Activated T-cell treated with anti-CD3 and anti-CD28 coated beads for 4 hours (primary cell): ENCODE results near the gene CNOT1.
"Not testable (repeated sequence)": the region's sequence is repeated elsewhere in the genome, so short reads cannot be mapped to it uniquely, and the experiment has no call there.

Experiments used
- DNase-seq: peaks from one replicate; pipeline ENCODE4 v3.0.0-alpha.2; 2020

The CNOT1 gene

DNA sequence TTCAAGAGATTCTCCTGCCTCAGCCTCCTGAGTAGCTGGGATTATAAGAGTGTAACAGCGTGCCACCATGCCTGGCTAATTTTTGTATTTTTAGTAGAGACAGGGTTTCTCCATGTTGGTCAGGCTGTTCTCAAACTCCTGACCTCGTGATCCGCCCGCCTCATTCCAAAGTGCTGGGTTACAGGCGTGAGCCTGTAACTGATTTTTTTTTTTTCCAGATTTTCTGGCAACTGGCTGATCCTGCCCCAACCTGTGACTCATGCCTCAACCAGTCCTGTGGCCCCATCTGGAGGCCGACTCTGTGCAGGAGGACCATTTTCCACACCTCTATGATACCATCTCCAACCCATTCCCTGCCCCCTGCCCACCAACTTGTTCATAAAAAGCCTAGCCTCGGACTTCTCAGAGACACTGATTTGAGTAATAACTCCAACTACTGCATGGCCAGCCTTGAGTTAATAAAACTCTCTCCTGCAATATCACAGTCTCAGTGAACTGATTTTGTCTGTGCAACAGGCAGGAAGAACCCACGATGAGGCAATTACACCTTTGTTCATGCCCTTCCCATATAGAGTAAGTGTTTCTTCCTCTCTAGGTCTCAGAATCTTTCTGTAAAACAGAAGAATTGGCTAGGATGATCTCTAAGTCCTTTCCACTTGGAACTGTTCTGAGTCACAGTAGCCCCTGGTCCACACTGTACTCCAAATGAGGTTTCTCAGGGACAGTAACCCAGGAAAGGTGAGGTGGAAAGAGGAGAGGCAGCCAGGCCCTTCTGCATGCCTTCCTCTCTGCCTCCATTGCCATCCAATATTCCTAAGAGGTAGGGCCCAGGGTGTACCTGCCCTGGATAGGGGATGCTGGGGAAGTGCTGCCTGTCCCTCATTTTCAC, 8.8 kb upstream of the CNOT1 start:
- DNase-seq: no peak

DNA sequence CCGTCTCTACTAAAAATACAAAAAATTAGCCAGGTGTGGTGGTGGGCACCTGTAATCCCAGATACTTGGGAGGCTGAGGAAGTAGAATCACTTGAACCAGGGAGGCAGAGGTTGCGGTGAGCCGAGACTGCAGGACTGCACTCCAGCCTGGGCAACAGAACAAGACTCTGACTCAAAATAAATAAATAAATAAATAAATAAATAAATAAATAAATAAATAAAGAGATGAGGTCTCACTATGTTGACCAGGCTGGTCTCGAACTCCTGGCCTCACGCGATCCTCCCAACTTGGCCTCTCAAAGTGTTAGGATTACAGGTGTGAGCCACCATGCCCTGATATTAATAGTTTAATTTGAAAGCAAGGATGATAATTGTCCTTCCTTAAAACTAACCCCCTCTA, 7.4 kb upstream of the CNOT1 start:
- not testable (repeated sequence) for DNase-seq

DNA sequence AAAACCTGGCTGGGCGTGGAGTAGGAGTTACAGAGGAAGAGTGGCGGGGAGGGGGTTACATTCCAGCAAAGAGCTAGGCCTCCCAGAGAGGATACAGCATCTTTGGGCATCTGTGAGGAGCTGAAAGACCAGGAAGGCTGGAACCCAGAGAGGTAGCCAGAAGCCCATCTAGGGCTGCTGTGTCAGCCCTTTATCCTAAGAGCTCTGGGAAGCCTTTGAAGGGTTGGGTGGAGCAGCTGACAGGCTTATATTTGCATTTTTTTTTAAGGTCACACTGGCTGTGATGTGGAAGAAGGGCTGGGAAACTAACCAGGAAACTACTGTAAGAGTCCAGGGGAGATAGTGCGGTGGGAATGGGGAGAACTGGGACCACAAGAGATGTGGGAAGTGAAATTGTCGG, 6.8 kb upstream of the CNOT1 start:
- no peak for DNase-seq

DNA sequence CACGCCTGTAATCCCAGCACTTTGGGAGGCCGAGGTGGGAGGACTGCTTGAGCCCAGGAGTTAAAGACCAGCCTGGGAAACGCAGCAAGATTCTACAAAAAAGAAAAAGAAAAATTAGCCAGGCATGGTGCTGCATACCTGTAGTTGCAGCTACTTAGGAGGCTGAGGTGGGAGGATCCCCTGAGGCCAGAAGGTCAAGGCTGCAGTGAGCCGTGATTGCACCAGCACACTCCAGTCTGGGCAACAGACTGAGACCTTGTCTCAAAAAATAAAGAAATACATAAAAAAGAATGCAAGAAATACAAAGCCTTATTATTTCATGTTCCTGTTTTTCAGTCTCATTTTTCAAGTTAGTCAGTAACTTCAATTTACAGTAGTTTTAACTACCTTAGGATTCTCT, 5.9 kb upstream of the CNOT1 start:
- no peak for DNase-seq

DNA sequence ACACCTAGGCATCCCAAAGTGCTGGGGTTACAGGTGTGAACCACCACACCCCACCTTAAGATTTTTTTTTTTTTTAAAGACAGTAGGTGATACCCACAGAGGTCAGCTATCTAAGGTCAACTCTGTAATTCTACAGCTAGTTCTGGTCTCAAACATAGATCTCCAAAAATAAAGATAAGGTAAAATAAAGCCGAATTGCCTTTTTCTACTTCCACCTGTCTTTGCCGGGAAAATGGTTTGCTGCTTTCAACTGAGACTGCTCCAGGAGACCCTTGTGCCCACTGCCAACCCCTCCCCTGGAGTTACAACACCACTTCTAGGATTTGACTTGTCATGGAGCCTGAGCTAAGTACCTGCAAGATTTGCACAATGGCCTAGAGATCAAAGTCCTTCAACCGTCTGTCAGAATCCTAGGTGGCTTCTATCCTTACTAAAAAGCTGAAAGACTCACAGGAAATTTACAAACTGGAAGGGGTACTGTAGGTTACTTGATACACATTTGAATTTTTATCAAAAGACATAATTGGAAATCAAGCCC, 4.7 kb upstream of the CNOT1 start:
- DNase-seq: no peak

DNA sequence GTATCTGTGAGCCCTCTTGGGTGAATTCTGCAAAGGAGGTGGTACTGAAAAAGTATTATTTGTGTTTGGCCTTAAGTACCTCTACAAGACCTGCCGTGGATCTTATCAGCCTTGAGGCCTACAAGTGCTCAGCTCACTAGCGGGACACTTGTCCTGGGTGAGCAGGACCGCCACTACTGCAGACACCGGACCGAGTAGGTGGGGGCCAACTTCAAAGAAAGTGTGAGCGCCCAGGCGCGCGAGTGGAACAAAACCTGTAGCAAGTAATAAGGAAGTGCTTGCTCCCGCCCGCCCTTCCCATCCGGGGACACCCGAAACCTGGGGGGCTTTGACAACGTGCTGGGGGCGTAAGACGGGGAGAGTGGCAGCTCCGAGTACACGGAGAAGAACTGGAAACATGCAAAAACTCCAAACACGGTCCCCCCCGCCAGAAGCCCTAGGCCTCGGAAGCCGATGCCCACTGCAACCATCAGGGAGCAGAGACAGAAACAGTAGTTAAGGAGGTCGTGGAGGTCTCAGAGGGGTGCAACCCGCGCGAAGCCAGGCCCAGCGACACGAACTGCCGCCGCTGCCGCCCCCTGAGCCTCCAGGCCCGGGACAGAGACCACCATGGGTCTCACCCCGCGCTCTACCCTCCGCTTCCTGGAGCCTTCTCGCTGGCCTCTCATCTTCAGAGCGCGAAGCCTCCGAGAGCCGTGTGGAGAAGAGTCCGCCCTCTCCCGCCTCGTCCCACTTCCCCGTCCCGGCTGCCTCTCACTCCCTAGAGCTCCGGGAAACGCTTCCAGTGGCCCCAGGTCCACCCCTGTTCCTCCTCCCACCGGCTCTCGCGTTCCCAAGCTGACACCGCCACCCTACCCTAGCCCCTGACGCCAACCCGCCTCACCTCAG, 537 bp downstream of the CNOT1 start:
- DNase-seq: peak; percentile 28

DNA sequence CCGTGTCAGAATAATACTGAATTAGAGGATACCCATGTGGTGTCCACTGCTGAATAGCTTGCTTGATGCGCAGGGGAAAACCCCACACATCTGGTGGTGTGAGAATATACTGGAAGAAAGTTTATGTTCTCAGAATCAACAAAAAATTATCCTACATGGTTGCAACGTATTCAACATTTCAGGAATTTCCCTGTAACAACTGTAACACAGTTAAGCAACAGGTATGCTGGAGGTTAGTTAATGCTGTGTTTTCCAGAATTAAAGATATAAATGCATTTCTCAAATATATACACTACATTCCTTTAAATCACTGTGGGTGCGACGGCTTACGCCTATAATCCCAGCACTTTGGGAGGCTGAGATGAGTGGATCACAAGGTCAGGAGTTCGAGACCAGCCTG, 5.4 kb downstream of the CNOT1 start:
- no peak for DNase-seq

DNA sequence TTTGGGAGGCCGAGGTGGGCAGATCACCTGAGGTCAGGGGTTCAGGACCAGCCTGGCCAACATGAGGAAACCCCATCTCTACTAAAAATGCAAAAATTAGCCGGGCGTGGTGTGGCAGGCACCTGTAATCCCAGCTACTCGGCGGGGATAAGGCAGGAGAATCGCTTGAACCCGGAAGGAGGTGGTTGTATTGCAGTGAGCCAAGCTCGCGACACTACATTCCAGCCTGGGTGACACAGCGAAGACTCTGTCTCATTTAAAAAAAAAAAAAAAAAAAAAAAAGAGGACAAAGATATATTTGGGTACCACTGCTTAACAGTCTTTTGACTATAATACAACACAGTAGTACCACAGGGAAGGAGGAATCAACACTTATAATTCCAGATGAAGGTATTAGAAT, 9.2 kb downstream of the CNOT1 start:
- DNase-seq: no peak

DNA sequence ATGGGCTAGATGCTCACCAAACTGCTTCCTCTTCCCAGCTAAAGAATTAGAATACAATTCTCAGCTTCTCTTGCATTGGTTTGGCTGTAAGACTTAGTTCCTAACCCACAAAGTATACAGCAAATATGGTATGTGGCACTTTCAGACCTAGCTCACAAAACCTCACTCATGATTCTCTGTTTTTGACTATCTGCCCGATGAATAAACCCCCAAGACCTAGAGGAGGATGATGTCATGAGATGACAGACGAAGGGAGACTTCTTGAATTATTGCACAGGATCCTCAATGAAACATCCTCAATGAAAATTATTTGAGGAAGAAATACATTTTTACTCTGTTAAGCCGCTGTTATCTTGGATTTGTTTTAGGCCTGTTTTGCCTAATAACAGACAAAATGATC, 14.3 kb downstream of the CNOT1 start:
- no peak for DNase-seq

DNA sequence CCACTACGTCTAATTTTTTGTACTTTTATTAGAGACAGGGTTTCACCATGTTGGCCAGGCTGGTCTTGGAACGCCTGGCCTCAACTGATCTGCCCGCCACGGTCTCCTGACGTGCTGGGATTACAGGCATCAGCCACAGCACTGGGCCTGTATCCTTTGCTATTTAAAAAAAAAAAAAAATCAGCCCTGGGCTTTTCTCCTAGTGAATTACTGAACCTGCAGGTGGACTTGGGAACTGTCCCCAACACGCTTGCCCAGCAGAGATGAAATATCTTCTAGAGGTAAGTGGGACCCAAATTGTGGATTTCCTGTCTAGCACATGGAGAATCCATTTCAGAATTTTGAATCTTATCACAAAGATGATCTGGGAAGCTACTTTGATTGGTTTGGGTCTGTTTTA, 14.8 kb downstream of the CNOT1 start:
- DNase-seq: no peak

DNA sequence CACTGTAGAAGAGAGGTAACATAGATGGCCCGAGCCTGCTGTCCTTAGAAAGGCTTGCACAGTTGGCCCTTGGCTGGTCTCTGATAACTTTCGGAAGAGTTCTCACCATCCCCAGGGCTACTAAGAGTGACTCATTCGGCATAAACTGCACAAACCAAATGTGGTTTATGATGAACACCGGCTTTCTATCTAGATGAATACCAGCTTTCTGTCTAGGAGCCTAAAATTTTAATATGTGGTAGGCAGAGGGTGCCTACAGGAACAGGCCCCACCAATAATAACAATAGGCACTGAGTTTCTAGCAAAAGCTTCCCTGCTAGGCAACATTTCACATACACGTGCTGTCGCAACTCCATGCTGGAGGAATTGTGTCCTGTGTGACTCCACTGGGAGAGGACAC, 15.4 kb downstream of the CNOT1 start:
- DNase-seq: no peak

DNA sequence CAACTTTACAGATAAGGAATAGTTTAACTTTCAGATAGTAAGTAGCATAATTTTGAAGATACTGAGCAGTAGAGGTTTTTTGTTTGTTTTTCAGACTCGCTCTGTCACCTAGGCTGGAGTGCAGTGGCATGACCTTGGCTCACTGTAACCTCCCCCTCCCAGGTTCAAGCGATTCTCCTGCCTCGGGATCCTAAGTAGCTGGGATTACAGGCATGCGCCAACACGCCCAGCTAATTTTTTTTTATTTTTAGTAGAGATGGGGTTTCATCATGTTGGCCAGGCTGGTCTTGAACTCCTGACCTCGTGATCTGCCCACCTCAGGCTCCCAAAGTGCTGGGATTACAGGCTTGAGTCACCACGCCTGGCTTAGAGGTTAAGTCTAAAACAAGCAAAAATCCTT, 16.7 kb downstream of the CNOT1 start:
- not testable (repeated sequence) for DNase-seq

DNA sequence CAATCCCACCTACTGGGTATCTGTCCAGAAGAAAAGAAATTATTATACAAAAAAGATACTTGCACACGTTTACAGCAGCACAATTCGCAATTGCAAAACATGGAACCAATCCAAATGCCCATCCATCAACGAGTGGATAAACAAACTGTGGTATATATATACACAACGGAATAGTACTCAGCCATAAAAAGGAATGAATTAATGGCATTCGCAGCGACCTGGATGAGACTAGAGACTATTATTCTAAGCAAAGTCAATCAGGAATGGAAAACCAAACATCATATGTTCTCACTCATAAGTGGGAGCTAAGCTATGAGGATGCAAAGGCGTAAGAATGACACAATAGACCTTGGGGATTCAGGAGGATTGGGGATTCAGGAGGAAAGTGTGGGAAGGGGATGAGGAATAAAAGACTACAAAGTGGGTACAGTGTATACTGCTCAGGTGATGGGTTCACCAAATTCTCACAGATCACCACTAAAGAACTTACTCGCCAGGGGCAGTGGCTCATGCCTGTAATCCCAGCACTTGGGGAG, 21.0 kb downstream of the CNOT1 start:
- no peak for DNase-seq

DNA sequence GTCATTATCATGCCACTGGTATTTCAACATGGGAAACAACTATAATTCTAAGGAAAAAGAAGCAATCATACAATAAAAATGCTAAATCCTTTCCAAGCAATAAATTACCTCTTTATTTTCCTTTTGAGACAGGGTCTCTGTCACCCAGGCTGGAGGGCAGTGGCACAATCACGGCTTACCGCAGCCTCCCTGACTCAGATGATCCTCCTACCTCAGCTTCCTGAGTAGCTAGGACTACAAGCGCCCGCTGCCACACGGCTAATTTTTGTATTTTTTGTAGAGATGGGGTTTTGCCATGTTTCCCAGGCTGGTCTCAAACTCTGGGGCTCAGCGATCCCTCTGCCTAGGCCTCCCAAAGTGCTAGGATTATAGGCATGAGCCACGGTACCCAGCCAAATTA, 24.1 kb downstream of the CNOT1 start:
- DNase-seq: no peak

DNA sequence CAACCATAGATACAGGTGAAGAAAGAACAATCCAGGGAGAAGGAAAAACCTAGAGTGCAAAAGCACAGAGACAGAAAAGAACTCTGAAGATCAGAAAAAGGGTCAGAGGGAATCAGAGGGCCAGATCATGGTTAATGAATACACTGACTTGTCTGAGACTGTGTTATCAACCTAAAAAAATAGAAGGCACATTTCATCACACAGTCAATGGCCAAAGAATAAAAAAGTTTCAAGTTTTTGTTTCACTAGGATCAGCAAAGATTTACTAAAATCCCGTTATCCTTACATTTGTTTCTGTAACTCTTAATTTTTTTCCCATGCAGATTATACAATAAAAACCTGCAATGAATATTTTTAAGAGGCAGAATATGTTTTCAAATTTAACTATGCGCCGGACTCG, 38.5 kb downstream of the CNOT1 start:
- no peak for DNase-seq

DNA sequence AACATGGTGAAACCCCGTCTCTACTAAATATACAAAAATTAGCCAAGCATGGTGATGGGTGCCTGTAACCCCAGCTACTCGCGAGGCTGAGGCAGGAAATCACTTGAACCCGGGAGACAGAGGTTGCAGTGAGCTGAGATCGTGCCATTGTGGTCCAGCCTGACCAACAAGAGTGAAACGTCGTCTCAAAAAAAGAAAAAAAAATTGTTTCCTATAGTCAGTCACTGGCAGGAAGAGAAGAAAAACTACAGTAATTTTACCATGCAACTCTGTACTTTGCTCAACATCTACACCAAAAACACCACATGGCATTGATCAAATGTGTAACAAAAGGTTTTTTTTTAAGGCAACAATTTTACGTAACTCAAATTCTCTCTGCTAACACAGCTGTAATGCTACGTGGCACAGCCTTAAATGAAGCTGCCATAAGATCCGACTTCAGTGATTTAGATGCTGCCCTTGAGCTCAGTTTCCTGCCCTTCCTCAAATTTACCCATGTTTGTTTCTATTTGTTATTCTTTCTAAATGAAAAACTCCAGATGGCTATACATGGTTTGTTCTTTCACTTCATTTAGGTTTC, 40.2 kb downstream of the CNOT1 start:
- no peak for DNase-seq

DNA sequence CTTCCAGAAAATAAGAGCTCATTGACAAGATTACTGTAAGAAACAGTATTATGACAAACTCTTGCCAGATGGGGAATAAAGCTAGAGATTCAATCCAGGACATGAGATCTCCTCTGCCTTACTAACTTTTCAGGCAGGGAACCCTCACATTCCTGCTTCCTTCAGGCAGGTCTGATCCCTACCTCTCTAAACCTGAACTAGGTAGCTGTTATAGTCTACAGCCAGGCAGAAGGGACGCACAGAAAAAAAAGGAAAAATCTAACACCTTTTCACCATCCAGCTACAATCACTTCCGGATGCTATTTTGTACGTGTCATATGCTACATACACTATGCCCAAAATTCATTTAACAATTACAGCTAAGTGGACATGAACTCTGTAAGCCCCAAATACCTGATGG, 41.2 kb downstream of the CNOT1 start:
- no peak for DNase-seq

DNA sequence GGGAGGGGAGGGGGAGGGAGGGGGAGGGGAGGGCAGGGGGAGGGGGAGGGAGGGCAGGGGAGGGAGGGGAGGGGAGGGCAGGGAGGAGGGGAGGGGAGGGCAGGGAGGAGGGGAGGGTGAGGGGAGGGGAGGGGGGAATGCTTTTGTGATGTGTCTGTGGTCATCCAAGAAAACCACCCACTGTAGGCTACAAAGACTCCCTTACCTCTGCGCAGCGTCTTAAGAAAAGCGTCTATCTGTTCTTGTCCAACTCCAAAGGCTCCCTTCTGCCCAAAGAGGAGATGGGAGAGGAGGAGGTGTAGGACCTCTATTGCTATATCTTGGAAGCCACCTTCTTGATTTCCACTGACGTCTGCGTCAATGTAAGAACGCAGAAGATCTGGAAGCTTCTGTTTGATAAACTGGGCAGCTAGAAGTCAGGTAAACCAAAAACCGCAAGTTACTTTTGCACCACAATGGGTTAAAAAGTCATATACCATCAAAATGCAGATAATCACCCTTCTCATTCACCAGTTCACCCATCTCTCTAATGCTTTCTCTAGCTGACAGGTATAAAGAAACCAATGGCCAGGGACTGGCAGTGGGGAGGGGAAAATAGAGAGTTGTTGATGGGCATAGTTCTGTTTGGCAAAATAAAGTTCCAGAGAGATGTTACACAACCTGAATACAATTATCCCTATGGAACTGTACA, 43.1 kb downstream of the CNOT1 start:
- DNase-seq: no peak

DNA sequence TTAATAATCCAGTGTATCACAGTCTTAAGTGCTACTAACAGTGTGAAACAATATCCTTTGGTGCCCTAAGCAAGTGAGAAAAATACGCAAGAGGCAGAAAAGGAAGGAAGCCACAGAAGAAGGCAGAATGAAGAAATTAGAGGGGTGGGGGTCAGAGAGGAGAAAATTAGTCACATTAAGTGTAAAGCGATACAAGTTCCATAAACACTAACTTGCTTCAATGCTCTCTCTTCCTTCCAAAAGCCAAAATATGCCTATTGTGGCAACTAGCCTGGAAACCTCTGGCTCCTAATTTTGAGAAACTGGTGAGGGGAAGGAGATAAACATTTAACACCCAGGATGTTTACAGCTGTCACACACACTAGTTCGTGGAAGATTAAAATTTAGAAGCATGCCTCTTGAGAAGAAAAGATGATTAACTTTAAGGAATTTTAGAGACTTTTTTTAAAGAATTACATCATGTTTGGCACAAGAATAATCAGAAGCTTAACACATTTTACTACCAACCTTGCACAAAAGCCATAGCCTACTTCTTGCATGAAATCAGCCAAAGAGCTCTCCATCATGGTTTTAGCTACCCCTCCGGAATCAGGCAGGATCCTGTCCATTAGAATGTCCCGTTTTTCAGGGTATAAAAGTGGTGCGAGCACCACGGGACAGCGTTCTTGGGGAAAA, 44.7 kb downstream of the CNOT1 start:
- no peak for DNase-seq

DNA sequence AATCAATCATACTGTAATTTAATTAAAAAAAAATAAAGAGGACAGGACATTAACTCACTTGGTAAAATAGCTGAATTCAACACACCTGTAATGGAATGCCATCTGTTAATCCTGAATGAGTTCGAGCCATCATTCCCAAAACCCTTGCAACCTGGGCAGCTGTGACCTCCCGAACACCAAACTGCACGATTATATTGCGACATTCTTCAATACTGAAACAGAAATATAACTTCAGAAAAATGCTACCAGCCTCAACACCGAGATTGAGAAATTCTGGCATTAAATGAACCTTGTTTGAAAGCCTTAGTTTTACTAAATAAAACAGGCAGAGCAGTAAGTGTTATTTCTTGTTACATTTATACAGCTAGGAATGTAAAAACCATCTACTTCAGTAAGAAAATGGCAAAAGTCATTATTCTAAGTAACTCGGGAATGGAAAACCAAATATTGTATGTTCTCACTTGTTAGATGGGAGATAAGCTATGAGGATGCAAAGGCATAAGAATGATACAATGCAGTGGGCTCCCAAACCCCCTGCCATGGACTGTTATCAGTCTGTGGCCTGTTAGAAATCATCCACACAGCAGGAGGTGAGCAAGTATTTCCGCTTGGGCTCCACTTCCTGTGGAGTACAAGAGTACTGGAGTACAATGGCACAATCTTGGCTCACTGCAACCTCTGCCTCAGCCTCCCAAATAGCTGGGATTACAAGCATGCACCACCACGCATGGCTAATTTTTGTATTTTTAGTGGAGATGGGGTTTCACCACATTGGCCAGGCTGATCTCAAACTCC, 46.5 kb downstream of the CNOT1 start:
- DNase-seq: no peak

DNA sequence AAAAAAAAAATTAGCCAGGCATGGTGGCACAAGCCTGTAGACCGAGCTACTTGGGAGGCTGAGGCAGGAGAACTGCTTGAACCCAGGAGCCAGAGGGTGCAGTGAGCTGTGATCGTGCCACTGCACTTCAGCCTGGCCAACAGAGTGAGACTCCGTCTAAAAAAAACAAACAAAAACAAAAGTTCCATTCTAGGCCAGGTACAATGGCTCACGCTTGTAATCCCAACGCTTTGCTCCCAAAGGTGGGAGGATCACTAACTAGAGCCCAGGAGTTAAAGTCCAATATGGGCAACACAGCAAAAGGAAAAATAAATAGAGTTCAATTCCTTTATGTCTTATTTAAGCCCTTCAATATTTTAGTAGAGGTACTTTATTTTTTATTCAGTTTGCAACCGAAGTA, 47.5 kb downstream of the CNOT1 start:
- DNase-seq: no peak
